Inflammatory macrophage treated with lipopolysaccharide for 1 hour (primary cell): ENCODE data around the gene TNS4.
A peak's percentile ranks its signal among the peaks of the same experiment; 100 is the strongest.

Source experiments
- DNase-seq, 2 donors: peaks; one replicate each; pipeline ENCODE4 v3.0.0-alpha.2; 2020 to 2022

The TNS4 gene

DNA sequence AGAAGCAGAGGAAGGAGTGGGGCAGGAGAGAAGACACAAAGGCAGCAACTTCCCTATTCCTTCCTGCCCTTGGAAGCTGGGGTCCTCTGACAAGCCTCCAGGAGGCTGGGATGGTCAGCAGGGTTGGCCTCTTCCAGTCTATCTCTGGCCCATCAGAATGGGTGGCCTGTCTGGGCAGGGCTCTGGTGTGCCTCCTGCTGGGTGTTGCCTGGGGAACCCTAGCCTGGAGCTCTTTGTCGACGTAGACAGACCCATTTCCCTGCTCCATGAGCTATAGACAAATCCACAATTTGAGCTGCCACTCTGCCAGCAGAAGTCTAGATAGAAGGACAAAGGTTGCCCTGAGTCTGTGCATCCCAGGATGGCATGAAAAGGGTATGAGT lies 46.8 kb downstream of the TNS4 start:
- DNase-seq: no peak

DNA sequence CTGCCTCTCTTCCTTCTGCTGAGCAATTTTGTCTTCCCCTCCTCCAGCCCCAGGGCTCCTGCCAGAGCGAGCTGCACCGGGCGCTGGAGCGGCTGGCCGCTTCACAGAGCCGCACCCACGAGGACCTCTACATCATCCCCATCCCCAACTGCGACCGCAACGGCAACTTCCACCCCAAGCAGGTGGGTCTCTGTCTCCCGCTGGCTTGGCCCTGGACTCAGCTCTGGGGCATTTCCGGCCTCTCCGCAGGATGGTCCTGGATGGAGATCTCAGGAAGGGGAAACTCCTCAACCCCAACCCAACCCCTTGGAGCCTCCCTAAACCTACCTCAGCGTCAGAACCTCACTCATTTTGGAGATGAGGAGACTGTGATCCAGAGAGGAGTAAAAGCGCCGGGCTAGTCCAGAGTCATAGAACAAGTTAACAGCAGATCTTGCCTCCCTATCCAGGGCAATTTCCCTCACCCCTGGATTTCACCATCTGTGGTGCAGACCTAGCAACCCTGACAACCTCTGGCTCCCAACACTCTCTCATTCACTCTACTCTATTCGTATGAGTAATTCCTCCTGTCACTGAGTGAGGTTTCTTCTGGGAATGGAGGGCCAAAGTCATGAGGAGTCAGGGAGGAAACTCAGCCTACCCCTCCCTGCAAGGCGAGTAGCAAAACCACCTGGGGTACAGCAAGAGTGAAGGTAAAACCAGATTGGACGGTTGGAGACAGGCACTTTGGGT lies 47.4 kb downstream of the TNS4 start:
- DNase-seq: no peak

DNA sequence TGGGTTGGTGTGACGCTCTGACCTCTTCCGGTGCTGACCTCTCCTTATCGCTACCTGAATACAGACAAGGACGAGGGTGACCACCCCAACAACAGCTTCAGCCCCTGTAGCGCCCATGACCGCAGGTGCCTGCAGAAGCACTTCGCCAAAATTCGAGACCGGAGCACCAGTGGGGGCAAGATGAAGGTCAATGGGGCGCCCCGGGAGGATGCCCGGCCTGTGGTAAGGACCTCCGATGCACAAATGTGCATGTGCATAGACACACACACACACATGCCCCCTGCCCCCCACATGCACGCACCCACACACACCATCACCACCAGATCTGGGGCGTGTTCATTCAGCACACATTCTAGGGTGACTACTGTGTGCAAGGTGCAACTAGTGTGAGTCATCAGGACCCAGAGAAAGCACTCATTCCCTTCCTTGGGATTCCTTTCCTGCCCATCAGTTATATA lies 48.5 kb downstream of the TNS4 start:
- DNase-seq: no peak

DNA sequence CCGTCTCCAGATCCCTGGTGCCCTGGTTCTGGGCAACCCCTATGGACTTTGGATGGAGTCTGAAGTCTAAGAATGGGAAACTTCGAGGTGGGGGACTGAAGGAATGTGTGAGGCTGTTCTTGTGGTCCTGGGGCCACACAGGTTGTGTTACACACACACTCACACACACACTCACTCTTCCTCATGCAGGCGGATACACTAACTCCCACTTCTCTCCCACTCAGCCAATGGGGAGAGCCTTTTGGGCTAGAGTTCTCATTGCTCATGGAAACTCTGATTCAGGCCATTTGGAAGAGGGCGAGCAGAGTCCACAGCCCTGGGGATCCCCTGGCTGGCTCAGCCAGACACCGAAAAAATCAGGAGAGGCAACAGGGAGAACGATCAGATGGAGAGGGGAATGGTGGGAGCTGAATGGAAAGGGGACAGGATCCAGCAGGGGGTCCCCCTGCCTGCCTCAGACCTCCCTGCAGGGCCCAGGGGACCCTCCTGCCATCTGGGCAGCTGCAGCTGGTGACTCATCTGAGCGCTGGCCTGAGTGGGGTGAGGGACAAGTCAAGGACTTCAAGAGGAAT lies 49.1 kb downstream of the TNS4 start:
- no peak for DNase-seq

DNA sequence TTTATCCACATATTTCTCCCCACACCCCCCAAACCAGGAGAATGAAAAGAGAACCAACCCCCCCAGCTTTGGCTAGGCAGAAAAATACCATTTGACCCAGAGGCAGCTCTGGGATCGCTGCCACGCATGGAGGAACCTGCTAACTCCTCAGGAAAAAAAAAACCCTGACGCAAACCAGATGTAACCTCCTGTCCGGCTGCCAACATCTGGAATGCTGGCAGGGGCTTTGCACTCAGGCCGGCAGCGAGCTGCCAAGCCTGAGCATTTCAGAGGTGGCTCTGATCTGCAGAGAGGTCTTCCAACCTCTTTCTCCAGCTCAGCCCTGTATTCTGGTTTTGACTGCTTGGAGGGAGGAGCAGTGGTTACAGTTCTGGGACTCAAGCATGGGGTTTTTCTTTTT lies 50.0 kb downstream of the TNS4 start:
- no peak for DNase-seq

DNA sequence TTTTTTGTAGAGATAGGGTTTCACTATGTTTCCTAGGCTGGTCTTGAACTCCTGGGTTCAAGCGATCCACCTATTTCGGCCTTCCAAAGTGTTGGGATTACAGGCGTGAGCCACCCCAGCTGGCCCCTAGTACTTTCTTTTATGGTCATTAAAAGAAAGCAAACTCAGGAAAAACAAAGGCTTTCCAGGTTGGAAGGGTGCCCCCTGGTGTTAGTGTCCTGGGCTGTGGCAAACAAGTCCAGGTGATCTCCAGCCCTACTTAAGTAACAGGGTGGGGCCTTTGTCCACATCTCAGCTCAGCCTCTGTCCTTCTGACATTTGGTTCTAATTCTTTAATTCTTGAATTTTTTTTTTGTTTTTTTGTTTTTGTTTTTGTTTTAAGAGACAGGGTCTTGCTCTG lies 51.2 kb downstream of the TNS4 start:
- peak in 1 of 2 donors; percentile 56 for DNase-seq

DNA sequence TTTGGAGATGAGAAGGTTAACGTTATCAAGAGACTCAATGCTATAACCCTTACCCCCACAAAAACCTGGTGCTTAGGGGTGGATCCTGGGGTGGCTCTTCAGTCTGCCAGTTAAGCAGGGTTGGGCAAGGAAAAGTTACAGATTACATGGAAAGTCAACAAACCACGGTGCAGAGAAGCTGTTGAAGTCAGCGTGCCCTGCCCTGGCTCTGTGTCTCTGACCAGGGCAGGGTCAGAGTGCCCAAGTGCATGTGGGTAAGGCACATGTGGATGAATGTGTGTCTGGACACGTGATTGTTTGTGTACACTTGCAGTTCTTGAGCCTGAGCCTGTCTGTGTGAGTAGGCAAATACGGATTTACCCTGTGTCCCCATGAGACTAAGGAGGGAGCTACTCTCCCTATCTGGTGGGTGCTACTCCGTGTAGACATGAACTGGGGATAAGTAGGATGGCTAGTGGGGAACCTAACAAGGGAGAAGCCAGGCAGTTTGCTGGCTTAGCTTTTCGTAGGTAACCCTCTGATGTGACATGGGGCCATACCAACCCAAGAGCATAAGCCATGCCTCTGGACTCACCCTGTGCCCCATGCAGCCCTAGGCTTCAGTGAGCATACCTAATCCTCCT lies 52.7 kb downstream of the TNS4 start:
- DNase-seq: no peak

DNA sequence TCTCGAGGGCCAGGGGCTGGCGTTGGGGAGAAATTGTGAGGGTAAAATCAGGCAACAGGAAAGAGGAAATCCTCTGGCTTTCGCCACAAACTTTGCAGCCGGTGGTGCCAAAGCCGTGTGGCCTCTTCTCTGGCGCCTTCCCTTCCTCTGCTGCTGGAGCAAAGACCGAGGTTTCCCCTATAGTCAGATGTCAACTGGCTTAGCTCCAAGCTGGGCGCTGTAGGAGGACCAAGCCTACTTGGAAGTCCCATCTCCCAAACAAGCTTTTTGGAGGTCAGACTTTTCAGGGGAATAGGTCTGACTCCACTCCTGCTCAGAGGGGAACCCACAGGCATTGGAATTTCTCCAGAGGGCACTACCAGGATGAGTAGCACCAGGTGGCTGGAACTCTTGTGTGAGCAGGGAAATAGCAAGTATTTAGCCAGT lies 53.2 kb downstream of the TNS4 start:
- peak; percentile 33 to 52 for DNase-seq

DNA sequence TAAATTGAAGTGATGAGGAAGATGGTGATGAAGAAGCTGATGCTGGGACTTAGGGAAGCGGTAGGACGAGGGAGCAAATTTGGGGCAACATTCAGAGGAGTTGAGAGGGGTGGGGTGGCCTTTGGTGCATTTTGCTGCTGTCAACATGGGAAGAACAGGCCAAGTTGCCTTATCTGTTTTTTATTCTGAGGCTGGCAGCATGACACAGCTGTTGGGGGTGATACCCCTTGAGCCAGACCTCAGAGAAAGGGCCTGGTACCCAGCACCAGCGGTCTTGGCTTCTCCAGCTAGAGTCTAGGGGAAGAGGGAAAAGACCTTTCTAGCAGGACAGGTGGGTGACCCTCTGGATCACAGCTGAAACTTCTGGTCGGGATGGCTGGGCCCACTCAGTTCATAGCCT lies 53.6 kb downstream of the TNS4 start:
- DNase-seq: no peak

DNA sequence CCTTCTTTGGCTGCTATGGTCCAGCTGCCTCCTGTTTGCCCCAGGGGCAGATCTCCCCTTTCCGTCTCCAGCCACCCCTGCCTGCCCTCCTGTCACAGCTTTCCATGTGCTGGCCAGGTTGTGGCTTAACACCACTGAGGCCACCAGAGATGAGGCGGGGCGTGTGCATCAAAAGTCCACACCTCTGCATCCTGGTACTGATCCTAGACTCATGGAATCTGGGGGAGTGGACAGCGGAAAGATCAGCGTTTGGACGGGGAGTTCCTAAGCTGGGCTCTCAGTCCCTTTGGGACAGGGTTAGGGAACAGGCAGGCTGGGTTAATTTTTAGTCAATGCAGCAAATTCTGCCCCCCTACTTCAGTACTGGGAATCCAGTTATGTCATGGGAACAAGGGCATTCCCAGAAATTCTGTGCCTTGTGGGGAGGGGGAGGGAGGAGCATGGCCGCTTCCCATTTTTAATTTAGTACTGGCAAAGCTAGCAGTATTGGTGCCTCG lies 54.2 kb downstream of the TNS4 start:
- no peak for DNase-seq

DNA sequence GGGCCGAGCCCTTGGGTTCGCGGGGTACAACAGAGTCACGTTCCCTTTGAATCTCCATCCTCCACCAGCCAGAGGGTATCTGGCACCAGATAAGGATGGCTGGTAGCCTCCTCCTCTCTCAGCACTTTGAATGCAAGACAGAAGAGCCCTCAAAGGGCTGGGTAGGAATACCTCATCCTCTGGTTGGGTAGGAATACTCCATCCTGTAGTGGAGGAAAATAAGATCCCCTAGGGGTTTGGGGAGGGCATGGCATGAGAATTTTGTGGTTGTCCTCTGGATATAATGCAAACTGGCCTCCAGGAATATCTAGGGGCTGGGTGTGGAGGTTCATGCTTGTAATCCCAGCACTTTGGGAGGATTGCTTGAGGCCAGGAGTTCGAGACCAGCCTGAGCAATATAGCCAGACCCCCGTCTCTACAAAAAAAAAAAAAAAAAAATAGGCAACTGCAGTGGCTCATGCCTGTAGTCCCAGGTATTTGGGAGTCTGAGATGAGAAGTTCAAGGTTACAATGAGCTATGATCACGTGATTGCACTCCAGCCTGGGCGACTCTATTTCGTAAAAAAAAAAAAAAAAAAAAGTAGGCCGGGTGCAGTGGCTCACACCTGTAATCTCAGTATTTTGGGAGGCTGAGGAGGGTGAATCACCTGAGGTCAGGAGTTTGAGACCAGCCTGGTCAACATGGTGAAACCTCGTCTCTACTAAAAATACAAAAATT lies 55.5 kb downstream of the TNS4 start:
- no peak for DNase-seq

DNA sequence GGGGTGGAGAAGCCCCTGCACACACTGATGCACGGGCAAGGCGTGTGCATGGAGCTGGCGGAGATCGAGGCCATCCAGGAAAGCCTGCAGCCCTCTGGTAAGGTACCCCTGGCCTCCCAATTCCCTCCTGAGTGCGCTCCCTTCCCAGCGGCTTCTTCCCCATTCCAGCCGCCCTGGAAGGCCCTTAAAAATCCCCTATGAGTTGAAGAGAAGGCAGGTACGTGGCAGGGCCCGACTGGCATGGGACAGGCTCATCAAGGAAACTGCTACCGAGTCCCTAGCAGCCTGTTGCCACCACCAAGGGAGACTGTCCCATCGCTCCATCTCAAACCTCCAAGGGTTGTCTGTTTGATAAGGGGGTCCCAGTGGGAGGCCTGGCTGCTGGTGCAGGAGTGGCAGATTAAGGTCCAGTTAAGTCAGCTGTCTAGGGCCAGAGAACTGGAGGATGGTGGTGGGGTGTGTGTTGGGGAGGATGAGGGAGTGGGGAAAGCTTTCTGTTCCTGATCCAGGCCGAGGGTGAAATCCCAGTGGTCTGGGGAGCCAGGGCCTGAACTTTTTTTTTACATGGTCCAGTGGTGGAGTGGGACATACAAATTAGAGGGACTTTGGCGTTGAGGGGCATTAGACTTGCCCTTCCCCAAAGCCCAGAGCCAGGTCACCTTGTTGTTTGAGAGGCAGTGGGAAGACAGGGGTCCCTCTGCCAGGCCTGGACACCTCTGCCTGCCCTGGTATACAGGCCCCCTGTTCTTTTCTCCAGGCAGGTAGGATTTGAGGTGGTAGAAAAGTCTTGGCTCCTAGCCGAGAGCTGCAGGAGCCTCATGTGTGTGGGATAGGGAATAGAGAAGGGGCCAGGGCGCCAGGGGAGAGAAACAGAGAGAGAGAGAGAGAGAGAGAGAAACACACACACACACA lies 57.2 kb downstream of the TNS4 start:
- DNase-seq: no peak

DNA sequence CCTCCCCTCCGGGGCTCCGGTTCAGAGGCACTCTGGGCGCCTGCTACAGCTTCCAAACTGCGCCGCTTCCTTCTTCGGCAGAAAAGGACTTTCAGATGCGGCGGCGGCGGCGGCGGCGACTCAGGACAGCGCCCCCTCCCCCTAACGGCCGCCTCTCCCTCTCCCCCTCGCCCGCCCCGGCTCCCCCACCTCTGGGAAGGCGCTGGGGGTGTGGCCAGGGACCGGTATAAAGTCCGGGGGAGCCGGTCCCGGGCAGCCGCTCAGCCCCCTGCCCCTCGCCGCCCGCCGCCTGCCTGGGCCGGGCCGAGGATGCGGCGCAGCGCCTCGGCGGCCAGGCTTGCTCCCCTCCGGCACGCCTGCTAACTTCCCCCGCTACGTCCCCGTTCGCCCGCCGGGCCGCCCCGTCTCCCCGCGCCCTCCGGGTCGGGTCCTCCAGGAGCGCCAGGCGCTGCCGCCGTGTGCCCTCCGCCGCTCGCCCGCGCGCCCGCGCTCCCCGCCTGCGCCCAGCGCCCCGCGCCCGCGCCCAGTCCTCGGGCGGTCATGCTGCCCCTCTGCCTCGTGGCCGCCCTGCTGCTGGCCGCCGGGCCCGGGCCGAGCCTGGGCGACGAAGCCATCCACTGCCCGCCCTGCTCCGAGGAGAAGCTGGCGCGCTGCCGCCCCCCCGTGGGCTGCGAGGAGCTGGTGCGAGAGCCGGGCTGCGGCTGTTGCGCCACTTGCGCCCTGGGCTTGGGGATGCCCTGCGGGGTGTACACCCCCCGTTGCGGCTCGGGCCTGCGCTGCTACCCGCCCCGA lies 58.0 kb downstream of the TNS4 start, which contains the start of gene IGFBP4:
Gene IGFBP4 (plus strand): TSS at position 255 of the 792 bp plus-strand sequence. CDS start 286 bp downstream, at position 541.
- DNase-seq: peak; percentile 51 to 68

DNA sequence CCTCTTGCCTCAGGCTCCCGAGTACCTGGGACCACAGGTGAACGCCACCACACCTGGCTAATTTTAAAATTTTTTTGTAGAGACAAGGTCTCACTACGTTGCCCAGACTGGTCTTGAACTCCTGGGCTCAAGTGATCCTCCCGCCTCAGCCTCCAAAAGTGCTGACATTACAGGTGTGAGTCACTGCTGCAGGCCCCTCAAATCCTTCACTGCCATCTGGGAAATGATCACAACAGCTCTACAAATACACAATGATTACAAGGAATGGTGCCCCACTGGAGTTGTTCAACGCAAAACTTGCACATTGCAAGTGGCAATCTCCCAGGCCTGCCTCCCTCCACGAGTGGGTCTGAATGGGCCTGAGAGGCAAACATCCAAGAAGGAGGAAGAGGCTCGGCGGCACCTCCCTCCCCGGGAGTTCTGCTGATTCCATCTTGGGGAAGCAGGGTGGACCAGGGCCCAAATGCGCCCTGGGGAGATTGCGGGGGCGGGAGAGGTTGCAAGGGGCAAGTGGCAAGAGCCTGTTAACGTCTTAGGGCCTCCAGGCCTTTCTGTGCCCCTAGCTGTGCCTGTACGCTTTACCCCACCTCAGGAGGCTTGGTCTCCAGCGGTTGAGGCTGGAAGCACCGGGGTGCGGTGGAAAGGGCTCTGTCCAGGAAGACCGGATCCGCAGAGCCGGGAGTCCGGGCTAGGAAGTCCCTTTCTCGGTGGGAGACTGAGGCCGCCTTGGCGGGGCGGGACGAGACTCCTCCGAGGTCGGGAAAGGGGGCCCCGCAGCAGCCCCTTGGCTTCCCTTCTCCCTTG lies 58.8 kb downstream of the TNS4 start:
- no peak for DNase-seq

DNA sequence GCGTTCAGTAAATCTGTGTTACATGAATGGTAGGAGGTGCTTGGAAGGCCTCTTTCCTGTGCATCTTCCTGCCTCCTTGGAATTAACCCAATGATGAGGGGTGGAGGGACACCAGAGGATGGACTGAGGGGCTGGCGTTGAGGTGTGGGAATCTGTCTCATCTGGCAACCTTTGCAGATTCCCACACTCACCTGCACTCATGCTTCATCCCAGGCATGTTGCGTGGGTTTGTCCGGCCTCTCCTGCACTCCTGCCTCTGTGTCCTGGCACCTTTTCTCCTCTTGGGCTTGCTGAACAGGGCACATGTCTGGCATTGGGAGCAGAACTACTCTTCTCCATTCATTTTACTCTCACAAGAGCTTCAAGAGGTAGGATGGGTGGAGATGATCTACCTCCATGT lies 61.3 kb downstream of the TNS4 start:
- DNase-seq: no peak

DNA sequence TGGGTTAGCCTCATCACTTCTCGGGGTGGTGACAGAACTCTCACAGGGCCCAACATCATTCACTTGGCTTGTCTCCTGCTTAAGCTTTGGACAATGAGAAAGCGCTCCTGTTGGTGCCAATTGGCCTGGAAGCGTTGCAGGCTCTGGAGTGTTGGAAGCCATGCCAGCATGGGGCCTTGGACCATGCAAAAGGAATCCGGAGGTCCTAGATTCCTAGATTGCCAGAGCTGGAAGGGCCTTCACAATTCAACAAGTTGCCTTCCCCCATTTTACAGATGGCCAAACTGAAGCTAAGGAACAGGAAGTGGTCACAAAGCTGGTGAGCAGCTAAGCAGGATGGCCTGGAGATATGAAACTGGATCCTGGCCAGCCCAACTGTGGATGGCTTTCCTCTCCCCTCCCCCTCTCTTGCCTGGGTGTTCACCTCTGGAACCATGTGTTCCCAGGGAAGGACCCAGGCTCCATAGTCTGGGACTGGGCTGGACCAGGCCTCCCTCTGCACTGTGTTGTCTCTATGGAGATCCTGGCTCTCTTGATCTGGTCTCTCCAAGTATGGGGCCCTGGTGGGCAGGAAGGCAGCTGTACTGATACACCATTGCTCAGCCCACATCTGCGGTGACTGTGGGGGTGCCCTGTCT lies 64.2 kb downstream of the TNS4 start:
- DNase-seq: no peak

DNA sequence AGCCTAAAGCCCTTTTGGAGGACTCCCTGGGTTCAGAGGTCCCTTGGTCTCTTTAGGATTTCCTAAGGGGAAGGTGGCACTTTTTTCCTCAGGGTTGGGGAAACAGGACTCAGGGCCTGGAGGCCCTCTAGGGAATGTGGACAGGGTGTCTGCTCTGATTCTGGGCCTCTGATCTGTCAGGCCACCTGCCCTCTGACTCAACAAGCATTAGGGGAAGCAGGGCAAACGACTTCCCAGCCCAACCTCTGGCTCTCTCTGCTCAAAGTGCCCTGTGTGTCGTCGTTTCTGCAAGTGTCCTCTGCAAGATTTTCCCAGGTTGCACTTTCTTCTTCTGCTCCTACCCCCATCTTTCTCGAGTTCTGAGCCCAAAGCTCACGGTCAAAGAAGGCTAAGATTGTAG lies 64.8 kb downstream of the TNS4 start:
- DNase-seq: no peak

DNA sequence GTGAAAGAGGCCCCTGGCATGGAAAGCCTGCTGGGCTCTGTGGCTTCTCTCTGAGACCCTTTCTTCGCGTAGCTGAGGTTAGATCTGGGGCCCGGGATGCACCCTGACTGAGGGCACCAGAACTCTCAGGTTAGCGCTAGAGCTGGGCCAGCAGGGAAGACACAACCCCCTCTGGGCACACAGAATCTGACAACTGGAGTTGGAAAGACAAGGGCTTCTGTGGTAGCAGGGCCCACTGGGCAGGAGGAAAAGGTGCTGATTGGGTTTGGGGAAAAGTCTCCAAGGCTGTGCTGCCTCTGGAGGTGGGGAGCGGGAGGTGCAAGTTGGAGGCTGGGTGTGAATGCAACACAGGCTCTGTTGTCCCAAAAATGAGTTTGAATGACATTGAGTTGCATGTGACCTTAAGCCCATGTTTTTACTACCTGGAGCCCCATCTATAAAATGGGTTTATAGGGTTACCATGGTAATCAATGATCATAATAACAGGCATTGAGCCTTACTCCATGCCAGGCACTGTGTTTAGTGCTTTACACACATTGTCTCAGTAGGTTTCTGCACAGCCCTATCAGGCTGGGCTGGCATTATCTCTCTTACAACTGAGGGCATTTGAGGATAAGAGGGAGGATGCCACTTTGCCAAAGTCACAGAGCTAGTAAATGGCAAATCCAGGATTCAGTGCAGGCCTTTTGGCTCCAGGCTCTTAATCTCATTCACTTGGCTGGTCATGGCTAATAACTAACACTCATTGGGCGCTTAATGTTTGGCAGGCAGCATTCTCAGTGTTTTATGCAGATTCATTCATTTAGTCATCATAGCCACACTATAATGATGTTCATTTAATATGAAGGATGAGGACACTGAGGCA lies 67.6 kb downstream of the TNS4 start:
- DNase-seq: peak in 1 of 2 donors; percentile 29
